Measurements from ENCODE around the gene PKDCC.

The PKDCC gene

DNA sequence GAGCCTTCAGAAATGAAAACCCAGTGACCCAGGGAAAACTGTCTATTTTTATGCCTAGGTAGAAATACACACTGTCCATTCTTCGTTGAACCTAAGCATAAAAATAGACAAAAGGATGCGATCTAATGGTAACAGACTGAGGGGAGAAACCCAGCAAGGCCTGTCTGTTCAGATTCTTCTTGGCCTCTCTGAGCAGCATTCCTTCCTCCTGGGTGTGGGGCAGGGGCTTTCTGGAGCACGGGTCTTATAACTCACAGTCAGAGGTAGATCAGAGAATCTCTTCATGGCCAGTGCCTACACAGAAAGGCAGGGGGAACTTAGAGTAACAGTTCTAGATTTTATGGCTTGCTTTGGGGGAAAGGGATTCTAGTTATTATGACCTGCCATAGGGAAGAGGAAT is 56.0 kb downstream of the PKDCC start:
- TF ChIP-seq, protein P1, sequence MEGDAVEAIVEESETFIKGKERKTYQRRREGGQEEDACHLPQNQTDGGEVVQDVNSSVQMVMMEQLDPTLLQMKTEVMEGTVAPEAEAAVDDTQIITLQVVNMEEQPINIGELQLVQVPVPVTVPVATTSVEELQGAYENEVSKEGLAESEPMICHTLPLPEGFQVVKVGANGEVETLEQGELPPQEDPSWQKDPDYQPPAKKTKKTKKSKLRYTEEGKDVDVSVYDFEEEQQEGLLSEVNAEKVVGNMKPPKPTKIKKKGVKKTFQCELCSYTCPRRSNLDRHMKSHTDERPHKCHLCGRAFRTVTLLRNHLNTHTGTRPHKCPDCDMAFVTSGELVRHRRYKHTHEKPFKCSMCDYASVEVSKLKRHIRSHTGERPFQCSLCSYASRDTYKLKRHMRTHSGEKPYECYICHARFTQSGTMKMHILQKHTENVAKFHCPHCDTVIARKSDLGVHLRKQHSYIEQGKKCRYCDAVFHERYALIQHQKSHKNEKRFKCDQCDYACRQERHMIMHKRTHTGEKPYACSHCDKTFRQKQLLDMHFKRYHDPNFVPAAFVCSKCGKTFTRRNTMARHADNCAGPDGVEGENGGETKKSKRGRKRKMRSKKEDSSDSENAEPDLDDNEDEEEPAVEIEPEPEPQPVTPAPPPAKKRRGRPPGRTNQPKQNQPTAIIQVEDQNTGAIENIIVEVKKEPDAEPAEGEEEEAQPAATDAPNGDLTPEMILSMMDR (IDR thresholded peaks at IDR 0.05): no peak
- TF ChIP-seq ZFX (IDR thresholded peaks at IDR 0.05; ENCODE audit: borderline replicate concordance): no peak
- H3K27ac ChIP-seq: no peak overlapping the region

- H3K27ac ChIP-seq: no peak overlapping the region
- TF ChIP-seq ZFX (IDR thresholded peaks at IDR 0.05; ENCODE audit: borderline replicate concordance): no peak
- TF ChIP-seq, protein P1 (IDR thresholded peaks at IDR 0.05): no peak
Observed at GRCh38 chr2:42104621-42105020, 56.8 kb downstream of the PKDCC start.

DNA sequence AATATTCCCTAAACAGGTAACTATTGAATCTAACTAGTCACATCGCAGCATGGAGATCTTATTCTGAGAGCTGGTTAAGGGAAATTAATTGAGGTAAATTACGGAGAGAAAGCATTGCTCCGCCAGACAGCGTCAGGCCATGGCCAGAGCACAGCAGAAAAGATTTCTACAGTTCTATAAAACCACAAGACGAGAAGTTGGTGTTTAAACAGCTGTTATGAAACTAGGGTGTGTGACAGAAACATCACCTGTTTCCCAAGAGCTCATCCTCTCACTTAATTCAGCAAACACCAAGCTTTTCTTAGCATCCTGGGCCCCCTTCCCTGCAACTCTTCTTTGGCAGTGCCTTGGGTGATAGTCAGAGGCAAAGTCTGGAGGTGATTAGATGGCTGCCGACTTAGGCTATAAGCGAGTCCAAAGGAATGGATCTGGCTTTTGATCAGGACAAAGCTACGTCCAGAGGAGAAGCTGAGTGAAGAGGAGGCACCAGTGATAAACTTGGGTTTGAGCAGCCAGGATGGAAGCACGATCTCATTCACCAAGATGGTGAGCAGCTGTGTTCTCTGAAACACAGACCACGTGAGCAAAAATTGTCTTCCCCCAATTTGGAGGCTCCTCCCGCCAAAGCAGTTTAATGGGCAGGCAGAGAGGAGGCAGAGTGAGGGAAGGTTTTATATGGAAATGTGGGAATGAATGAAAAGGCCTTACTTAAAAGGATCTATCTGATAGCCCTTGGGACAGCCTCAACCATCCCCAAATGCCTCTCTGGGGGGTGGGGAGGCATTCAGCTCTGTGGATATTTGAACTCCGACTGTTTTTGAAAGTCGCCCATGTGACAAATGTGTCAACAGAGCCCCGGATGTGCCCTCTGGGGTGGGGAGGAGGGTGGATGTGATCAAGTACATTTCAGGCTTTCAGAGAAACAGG is 57.8 kb downstream of the PKDCC start:
- TF ChIP-seq, protein P1 (IDR thresholded peaks at IDR 0.05): no peak
- no peak for TF ChIP-seq ZFX (IDR thresholded peaks at IDR 0.05; ENCODE audit: borderline replicate concordance)
- no peak overlapping the region for H3K27ac ChIP-seq

GRCh38 chr2:42106257-42106816 is 58.5 kb downstream of the PKDCC start:
- H3K27ac ChIP-seq: no peak overlapping the region
- no peak for TF ChIP-seq ZFX (IDR thresholded peaks at IDR 0.05; ENCODE audit: borderline replicate concordance)
- TF ChIP-seq, protein P1 (IDR thresholded peaks at IDR 0.05): no peak

- TF ChIP-seq, protein P1 (IDR thresholded peaks at IDR 0.05): no peak
- TF ChIP-seq ZFX (IDR thresholded peaks at IDR 0.05; ENCODE audit: borderline replicate concordance): no peak
- no peak overlapping the region for H3K27ac ChIP-seq
Observed at GRCh38 chr2:42107249-42108042, 59.6 kb downstream of the PKDCC start.
